Measurements from ENCODE around the gene NEURL1B.
A peak's percentile ranks its signal among the peaks of the same experiment; 100 is the strongest.
"Not testable (repeated sequence)": the region's sequence is repeated elsewhere in the genome, so short reads cannot be mapped to it uniquely, and the experiment has no call there.

Gene NEURL1B

GRCh38 chr5:172648013-172648381, 6.9 kb downstream of the NEURL1B start:
- Mint-ChIP-seq H3K9me3 (peaks cover 3% of the 10 kb centered on the region), H3K4me3 (no peak overlapping the region), H3K4me1 (no peaks in the 10 kb centered on the region), H3K27me3 (peaks cover 47% of the 10 kb centered on the region), H3K36me3 (no peaks in the 10 kb centered on the region), H3K27ac (no peak overlapping the region)
- no peak for ATAC-seq

GRCh38 chr5:172648755-172649154, 7.7 kb downstream of the NEURL1B start:
- H3K27me3 Mint-ChIP-seq: peaks cover 43% of the 10 kb centered on the region
- H3K36me3 Mint-ChIP-seq: no peaks in the 10 kb centered on the region
- no peaks in the 10 kb centered on the region for H3K4me1 Mint-ChIP-seq
- H3K4me3 Mint-ChIP-seq: no peak overlapping the region
- H3K27ac Mint-ChIP-seq: no peak overlapping the region
- ATAC-seq: no peak
- H3K9me3 Mint-ChIP-seq: peaks cover 5% of the 10 kb centered on the region

DNA sequence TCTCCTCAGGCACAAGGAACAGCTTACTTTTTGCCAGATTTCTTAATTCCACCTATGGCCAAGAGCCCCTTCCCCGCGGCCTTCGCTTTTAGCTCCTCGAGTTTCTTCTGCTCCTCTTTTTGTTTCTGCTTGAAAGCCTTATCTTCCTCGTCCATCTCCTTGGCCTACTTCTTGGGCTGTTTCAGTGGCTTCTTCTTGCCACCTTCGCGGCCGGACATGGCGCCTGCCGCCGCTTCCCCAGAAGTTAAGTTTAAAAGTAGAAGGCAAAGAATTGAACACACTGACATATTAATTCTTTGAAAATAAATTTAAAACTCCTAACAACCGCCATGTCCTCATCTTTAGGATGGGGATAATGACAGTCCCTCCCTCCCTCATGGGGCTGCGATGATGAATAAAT, 15.4 kb downstream of the NEURL1B start:
- H3K27ac Mint-ChIP-seq, H3K4me1 Mint-ChIP-seq, H3K4me3 Mint-ChIP-seq, ATAC-seq, H3K36me3 Mint-ChIP-seq: not testable (repeated sequence)
- Mint-ChIP-seq H3K27me3 (peaks cover 65% of the 10 kb centered on the region), H3K9me3 (peaks cover 18% of the 10 kb centered on the region)

- not testable (repeated sequence) for H3K4me3 Mint-ChIP-seq, H3K27ac Mint-ChIP-seq, H3K36me3 Mint-ChIP-seq, H3K4me1 Mint-ChIP-seq, ATAC-seq
- peaks cover 18% of the 10 kb centered on the region for H3K9me3 Mint-ChIP-seq
- peaks cover 77% of the 10 kb centered on the region for H3K27me3 Mint-ChIP-seq
Observed at GRCh38 chr5:172657524-172658233, 16.6 kb downstream of the NEURL1B start.

- H3K27me3 Mint-ChIP-seq: peaks cover 81% of the 10 kb centered on the region
- no peak overlapping the region for H3K4me3 Mint-ChIP-seq
- peaks cover 8% of the 10 kb centered on the region for H3K36me3 Mint-ChIP-seq
- H3K27ac Mint-ChIP-seq: no peak overlapping the region
- ATAC-seq: no peak
- peaks cover 18% of the 10 kb centered on the region for H3K9me3 Mint-ChIP-seq
- H3K4me1 Mint-ChIP-seq: no peaks in the 10 kb centered on the region
Observed at GRCh38 chr5:172658391-172658790, 17.3 kb downstream of the NEURL1B start.

DNA sequence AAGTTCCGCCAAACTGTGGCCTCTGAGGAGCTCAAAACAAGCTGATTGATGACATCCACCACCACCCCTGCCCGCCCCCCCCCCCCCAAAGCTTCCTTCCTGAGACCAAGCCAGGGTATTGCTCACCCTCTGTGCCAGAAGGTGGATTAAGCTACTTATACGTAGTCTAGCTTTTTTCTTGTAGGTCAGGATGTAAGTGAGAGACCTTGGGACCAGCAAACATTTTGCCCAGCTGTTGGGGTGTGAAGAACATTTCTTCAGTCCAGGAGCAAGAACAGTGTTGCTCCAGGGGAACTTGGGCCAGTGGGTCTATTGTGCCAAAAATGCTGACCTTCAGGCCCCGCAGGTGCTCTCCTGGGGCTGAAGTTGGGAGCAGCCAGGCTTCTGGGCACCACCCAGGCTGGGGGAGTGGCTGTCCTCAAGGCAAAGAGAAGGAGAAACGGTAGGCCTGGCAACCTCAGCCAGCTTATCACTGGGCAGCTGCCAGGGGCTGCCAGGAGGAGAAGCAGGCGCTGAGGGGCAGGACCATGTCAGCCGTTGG, 18.0 kb downstream of the NEURL1B start:
- Mint-ChIP-seq H3K27me3 (peaks cover 80% of the 10 kb centered on the region), H3K4me3 (no peak overlapping the region), H3K36me3 (peaks cover 8% of the 10 kb centered on the region), H3K27ac (no peak overlapping the region), H3K4me1 (no peaks in the 10 kb centered on the region), H3K9me3 (peaks cover 15% of the 10 kb centered on the region)
- no peak for ATAC-seq

GRCh38 chr5:172659570-172659908, 18.5 kb downstream of the NEURL1B start:
- H3K27ac Mint-ChIP-seq: no peak overlapping the region
- H3K4me3 Mint-ChIP-seq: no peak overlapping the region
- H3K36me3 Mint-ChIP-seq: peaks cover 8% of the 10 kb centered on the region
- H3K4me1 Mint-ChIP-seq: no peaks in the 10 kb centered on the region
- peaks cover 78% of the 10 kb centered on the region for H3K27me3 Mint-ChIP-seq
- ATAC-seq: peak; percentile 8
- H3K9me3 Mint-ChIP-seq: peaks cover 15% of the 10 kb centered on the region

- Mint-ChIP-seq H3K9me3 (peaks cover 11% of the 10 kb centered on the region), H3K27ac (no peak overlapping the region), H3K4me3 (no peak overlapping the region), H3K4me1 (no peaks in the 10 kb centered on the region), H3K36me3 (peaks cover 8% of the 10 kb centered on the region), H3K27me3 (peaks cover 75% of the 10 kb centered on the region)
- peak; percentile 68 for ATAC-seq
Observed at GRCh38 chr5:172659909-172660628, 19.0 kb downstream of the NEURL1B start.

DNA sequence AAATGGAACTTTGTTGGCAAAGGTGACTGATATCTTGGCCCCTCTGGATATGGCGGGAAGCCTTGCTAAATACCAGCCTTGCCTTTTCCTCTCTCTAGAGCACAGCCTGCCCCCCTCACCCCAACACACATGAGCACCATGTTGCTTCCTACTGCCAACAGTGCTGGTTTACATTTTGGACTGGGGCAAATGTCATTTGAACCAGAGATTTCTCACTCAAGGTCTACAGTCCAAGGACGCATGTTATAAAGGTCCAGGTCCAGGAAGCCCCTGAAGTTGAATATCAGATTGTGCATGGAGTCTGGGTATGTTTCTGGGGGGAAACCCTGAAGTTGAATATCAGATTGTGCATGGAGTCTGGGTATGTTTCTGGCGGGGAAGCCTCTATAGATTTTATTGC, 19.9 kb downstream of the NEURL1B start:
- Mint-ChIP-seq H3K36me3 (peaks cover 2% of the 10 kb centered on the region), H3K27ac (no peak overlapping the region)

GRCh38 chr5:172661526-172661925, 20.5 kb downstream of the NEURL1B start:
- Mint-ChIP-seq H3K36me3 (no peaks in the 10 kb centered on the region), H3K4me3 (no peak overlapping the region), H3K27me3 (peaks cover 77% of the 10 kb centered on the region), H3K9me3 (no peaks in the 10 kb centered on the region), H3K27ac (no peak overlapping the region), H3K4me1 (no peaks in the 10 kb centered on the region)
- ATAC-seq: no peak

More for the DNA sequence above, 19.9 kb downstream of the NEURL1B start:
- no peak overlapping the region for H3K4me3 Mint-ChIP-seq
- peaks cover 2% of the 10 kb centered on the region for H3K9me3 Mint-ChIP-seq
- no peaks in the 10 kb centered on the region for H3K4me1 Mint-ChIP-seq
- ATAC-seq: no peak
- peaks cover 75% of the 10 kb centered on the region for H3K27me3 Mint-ChIP-seq

DNA sequence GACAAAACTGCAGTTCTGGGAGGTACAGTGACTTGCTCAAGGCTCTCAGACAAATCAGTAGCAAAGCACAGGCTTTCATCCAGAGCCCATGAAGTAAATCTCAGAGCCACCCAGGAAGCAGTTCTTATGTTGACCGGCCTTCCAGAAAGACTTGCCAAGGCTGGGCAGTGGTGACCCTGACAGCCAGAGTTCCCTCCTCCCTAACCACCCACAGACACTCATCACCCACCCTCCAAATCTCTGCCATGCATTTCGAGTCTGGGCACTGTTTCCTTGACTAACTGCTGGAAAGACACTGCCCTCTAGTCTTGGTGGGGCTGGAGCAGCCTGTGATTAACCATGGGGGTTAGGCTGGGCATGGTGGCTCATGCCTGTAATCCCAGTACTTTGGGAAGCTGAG, 21.5 kb downstream of the NEURL1B start:
- H3K4me3 Mint-ChIP-seq: no peak overlapping the region
- H3K27ac Mint-ChIP-seq: no peak overlapping the region
- no peaks in the 10 kb centered on the region for H3K36me3 Mint-ChIP-seq
- ATAC-seq: no peak
- H3K4me1 Mint-ChIP-seq: no peaks in the 10 kb centered on the region
- no peaks in the 10 kb centered on the region for H3K9me3 Mint-ChIP-seq
- peaks cover 80% of the 10 kb centered on the region for H3K27me3 Mint-ChIP-seq

- Mint-ChIP-seq H3K27ac (no peak overlapping the region), H3K4me1 (no peaks in the 10 kb centered on the region)
Observed at GRCh38 chr5:172664018-172664417, 23.0 kb downstream of the NEURL1B start.

DNA sequence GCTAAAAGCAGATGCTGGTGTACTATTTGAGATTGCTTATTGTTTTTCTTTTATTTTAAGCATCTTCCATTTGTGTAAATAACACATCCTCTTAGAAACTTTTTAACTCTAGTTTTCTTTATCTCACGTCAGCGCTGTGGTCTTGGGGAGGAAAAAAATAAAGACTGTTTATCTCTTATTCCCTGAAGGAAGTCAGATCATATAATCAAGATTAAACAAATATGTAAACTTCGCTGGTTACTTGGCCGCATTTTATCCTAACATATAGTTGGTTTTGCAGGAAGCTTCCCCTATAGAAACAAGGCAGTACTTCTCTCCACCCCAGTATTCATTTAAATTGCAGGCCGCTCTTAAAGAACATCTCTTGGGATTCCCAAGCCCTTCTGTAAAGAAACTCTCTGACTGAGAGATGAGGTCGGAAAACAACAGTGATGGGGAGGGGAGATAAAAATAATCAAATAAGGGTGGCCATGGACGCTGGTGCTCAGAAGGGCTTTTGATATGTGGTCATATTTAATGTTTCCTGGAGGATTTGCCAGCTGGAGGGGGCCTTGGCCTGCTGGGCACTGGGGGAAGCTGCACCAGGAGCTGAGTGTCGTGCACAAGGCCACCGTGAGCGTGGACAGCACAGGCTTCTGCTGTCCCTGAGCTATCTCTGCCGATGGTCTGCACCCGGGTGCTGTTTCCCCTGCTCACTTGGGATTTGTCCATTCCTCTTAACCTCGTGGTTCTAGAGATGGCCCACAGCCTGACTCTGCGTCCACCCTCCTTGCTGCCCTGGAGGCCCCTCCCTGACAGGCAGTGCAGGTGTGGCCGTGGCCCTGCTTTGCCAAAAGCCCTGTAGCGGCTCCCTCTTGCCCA, 23.8 kb downstream of the NEURL1B start:
- no peak for ATAC-seq
- no peaks in the 10 kb centered on the region for H3K9me3 Mint-ChIP-seq

More at GRCh38 chr5:172664018-172664417, 23.0 kb downstream of the NEURL1B start:
- no peak for ATAC-seq
- Mint-ChIP-seq H3K4me3 (no peak overlapping the region), H3K36me3 (no peaks in the 10 kb centered on the region), H3K27me3 (peaks cover 77% of the 10 kb centered on the region), H3K9me3 (no peaks in the 10 kb centered on the region)

GRCh38 chr5:172666251-172666650, 25.2 kb downstream of the NEURL1B start:
- no peak overlapping the region for H3K27ac Mint-ChIP-seq
- H3K36me3 Mint-ChIP-seq: no peaks in the 10 kb centered on the region
- H3K4me1 Mint-ChIP-seq: no peaks in the 10 kb centered on the region
- peaks cover 3% of the 10 kb centered on the region for H3K9me3 Mint-ChIP-seq
- H3K27me3 Mint-ChIP-seq: peaks cover 55% of the 10 kb centered on the region
- no peak overlapping the region for H3K4me3 Mint-ChIP-seq
- ATAC-seq: no peak

More for the DNA sequence above, 23.8 kb downstream of the NEURL1B start:
- no peak overlapping the region for H3K4me3 Mint-ChIP-seq
- H3K27me3 Mint-ChIP-seq: peaks cover 68% of the 10 kb centered on the region
- no peaks in the 10 kb centered on the region for H3K4me1 Mint-ChIP-seq
- no peaks in the 10 kb centered on the region for H3K36me3 Mint-ChIP-seq
- no peak overlapping the region for H3K27ac Mint-ChIP-seq
